Ovary (tissue), 3 donors: Measurements from ENCODE around the gene PURA.

Experiments
- CTCF ChIP-seq, 3 donors: fragments of 450-650 bp in 2 of 3; fragments of 200-600 bp in 1 of 3; IDR thresholded peaks; one replicate each; pipeline versions ENCODE4 v1.5.1 to v1.8.0; 2016 to 2022; ENCODE audit warnings: antibody characterized with exemption in 3 of 3, mild to moderate bottlenecking in 1 of 3
- POLR2A ChIP-seq: fragments of 450-650 bp; IDR thresholded peaks from one replicate; pipeline ENCODE4 v1.6.1; 2017; ENCODE audit warnings: antibody characterized with exemption, mild to moderate bottlenecking, moderate library complexity
- donor health status: DM: no; HTN: no; CAD: no.

- TF ChIP-seq CTCF (IDR thresholded peaks at IDR 0.05) (no peak), POLR2A (no peak)
Observed at GRCh38 chr5:140093866-140094265, 20.0 kb upstream of the PURA start.
